ENCODE measurements around the gene STEEP1.

Gene STEEP1

GRCh38 chrX:119574394-119575266 is 9.4 kb upstream of the STEEP1 start, which contains the start of gene UBE2A:
Gene UBE2A, plus strand, starts transcription at chrX:119574563. Its CDS starts 149 bp downstream, at chrX:119574712.
- Histone ChIP-seq H3K9me3 (ENCODE audit: insufficient read depth, low read depth, low read length) (no peaks in the 10 kb centered on the region), H3K4me3 (ENCODE audit: low read length) (peak within 1 kb of the TSS; percentile 82), H3K27ac (ENCODE audit: low read depth, low read length) (peak within 1 kb of the TSS; percentile 73), H3K9ac (ENCODE audit: low read depth, low read length) (peak within 1 kb of the TSS; percentile 87), H3K27me3 (ENCODE audit: insufficient read depth, low read length) (no peaks in the 10 kb centered on the region), H3K4me1 (ENCODE audit: insufficient read depth, low read length) (no peaks in the 10 kb centered on the region), H3K36me3 (ENCODE audit: insufficient read depth, low read length) (peaks cover 14% of the 10 kb centered on the region; the same call in 1 of the 2 replicates)
- WGBS: under 1% methylated on average over 86 of the region's 86 CpGs

- 1% methylated on average over 27 of the region's 30 CpGs for WGBS
- Histone ChIP-seq H3K9me3 (ENCODE audit: insufficient read depth, low read depth, low read length) (no peaks in the 10 kb centered on the region), H3K9ac (ENCODE audit: low read depth, low read length) (peak overlapping the region; percentile 53; the same call in 1 of the 2 replicates), H3K27me3 (ENCODE audit: insufficient read depth, low read length) (no peaks in the 10 kb centered on the region), H3K4me3 (ENCODE audit: low read length) (peak overlapping the region; percentile 82), H3K4me1 (ENCODE audit: insufficient read depth, low read length) (no peaks in the 10 kb centered on the region), H3K27ac (ENCODE audit: low read depth, low read length) (no peak overlapping the region), H3K36me3 (ENCODE audit: insufficient read depth, low read length) (peaks cover 14% of the 10 kb centered on the region; the same call in 1 of the 2 replicates)
Measured at GRCh38 chrX:119573840-119574393, 8.7 kb upstream of the STEEP1 start.

GRCh38 chrX:119573222-119573621 is 8.0 kb upstream of the STEEP1 start:
- no peaks in the 10 kb centered on the region for H3K27me3 ChIP-seq (ENCODE audit: insufficient read depth, low read length)
- H3K4me1 ChIP-seq (ENCODE audit: insufficient read depth, low read length): no peaks in the 10 kb centered on the region
- WGBS: 85% methylated on average over 3 of the region's 3 CpGs
- no peak overlapping the region for H3K27ac ChIP-seq (ENCODE audit: low read depth, low read length)
- peak overlapping the region; percentile 82 for H3K4me3 ChIP-seq (ENCODE audit: low read length)
- 0 out of 2 replicates have a peak overlapping the region, but pooled peaks have one; percentile 14 for H3K9ac ChIP-seq (ENCODE audit: low read depth, low read length)
- no peaks in the 10 kb centered on the region for H3K9me3 ChIP-seq (ENCODE audit: insufficient read depth, low read depth, low read length)
- peaks cover 14% of the 10 kb centered on the region; the same call in 1 of the 2 replicates for H3K36me3 ChIP-seq (ENCODE audit: insufficient read depth, low read length)

DNA sequence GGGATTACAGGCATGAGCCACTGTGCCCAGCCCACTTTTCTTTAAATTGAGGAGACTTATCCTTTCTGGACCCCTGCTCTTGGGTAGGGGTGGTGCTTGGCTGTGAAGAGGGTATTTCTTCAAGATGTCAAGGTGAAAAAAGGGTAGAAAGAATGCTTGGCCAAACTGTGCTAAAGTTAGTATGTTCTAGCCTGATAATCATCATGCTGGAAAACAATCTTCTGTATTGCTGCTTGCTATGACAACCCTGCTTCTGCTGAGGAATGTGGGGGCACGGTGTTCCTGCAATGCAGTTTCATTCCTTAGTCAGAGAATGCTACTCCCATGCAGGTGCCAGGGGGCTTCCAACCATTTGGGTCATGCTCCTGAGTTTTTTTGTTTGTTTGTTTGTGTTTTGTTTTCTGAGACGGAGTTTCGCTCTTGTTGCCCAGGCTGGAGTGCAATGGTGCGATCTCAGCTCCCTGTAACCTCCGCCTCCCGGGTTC is 5.2 kb upstream of the STEEP1 start:
- H3K27me3 ChIP-seq (ENCODE audit: insufficient read depth, low read length): no peaks in the 10 kb centered on the region
- 96% methylated on average over 6 of the region's 6 CpGs for WGBS
- no peak overlapping the region for H3K27ac ChIP-seq (ENCODE audit: low read depth, low read length)
- H3K9me3 ChIP-seq (ENCODE audit: insufficient read depth, low read depth, low read length): no peaks in the 10 kb centered on the region
- H3K36me3 ChIP-seq (ENCODE audit: insufficient read depth, low read length): no peaks in the 10 kb centered on the region
- no peaks in the 10 kb centered on the region for H3K4me1 ChIP-seq (ENCODE audit: insufficient read depth, low read length)
- H3K4me3 ChIP-seq (ENCODE audit: low read length): no peak overlapping the region
- H3K9ac ChIP-seq (ENCODE audit: low read depth, low read length): no peak overlapping the region

- Histone ChIP-seq H3K27ac (ENCODE audit: low read depth, low read length) (no peak overlapping the region), H3K36me3 (ENCODE audit: insufficient read depth, low read length) (no peaks in the 10 kb centered on the region; the same call in 1 of the 2 replicates), H3K4me1 (ENCODE audit: insufficient read depth, low read length) (no peaks in the 10 kb centered on the region), H3K9me3 (ENCODE audit: insufficient read depth, low read depth, low read length) (no peaks in the 10 kb centered on the region), H3K4me3 (ENCODE audit: low read length) (no peak overlapping the region), H3K9ac (ENCODE audit: low read depth, low read length) (no peak overlapping the region), H3K27me3 (ENCODE audit: insufficient read depth, low read length) (no peaks in the 10 kb centered on the region)
- 90% methylated on average over 3 of the region's 3 CpGs for WGBS
Measured at GRCh38 chrX:119552508-119552907, 12.7 kb downstream of the STEEP1 start.

GRCh38 chrX:119549327-119550016 is 15.7 kb downstream of the STEEP1 start:
- Histone ChIP-seq H3K4me3 (ENCODE audit: low read length) (no peak overlapping the region), H3K9ac (ENCODE audit: low read depth, low read length) (no peak overlapping the region)
- WGBS: 76% methylated on average over 6 of the region's 7 CpGs

DNA sequence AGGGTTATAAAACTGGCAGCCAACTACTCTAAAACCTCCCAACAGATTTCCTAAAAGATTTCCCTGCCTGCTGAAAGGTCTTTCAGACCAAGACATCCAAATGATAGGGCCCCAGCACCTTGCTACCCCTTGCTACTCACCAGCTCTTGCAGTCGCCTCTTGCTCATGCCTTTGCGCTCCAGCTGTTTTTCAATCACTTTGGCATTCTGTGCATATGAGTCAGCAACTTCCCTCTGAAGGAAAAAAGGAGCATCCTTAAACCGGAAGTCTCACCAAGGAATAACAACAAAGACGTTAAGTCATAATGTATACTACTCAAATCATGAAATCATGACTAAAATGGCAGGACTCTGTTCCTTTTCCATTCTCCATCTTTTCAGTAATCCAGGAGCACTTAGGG is 24.0 kb downstream of the STEEP1 start:
- H3K9ac ChIP-seq (ENCODE audit: low read depth, low read length): no peak overlapping the region
- H3K36me3 ChIP-seq (ENCODE audit: insufficient read depth, low read length): peaks cover 16% of the 10 kb centered on the region; the same call in 1 of the 2 replicates
- 0 out of 2 replicates have a peak, but pooled peaks cover 4% of the 10 kb centered on the region for H3K4me1 ChIP-seq (ENCODE audit: insufficient read depth, low read length)
- no peaks in the 10 kb centered on the region for H3K27me3 ChIP-seq (ENCODE audit: insufficient read depth, low read length)
- no peaks in the 10 kb centered on the region for H3K9me3 ChIP-seq (ENCODE audit: insufficient read depth, low read depth, low read length)
- no peak overlapping the region for H3K4me3 ChIP-seq (ENCODE audit: low read length)
- 60% methylated on average over 4 of the region's 4 CpGs for WGBS
- peak overlapping the region; percentile 51 for H3K27ac ChIP-seq (ENCODE audit: low read depth, low read length)

More at GRCh38 chrX:119549327-119550016, 15.7 kb downstream of the STEEP1 start:
- Histone ChIP-seq H3K36me3 (ENCODE audit: insufficient read depth, low read length) (no peaks in the 10 kb centered on the region), H3K27ac (ENCODE audit: low read depth, low read length) (no peak overlapping the region), H3K9me3 (ENCODE audit: insufficient read depth, low read depth, low read length) (no peaks in the 10 kb centered on the region), H3K27me3 (ENCODE audit: insufficient read depth, low read length) (no peaks in the 10 kb centered on the region), H3K4me1 (ENCODE audit: insufficient read depth, low read length) (no peaks in the 10 kb centered on the region)

DNA sequence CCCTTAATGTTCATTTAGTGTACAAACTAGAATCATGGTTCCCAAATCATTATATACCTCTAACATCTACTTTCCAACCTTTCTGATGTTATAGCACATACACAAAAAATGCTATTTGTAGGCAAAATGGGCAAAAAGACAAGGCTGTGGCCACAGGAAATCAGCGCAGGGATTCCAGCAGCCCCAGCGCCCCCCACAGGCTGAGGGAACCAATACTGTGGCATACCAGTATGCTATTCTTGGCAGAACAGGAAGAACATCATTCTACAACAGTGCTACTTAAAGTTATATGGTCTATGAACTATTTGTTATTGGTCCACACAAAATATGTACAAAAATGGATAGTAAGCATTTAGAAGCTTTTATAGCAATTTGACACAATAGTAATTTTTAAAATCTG is 25.3 kb downstream of the STEEP1 start:
- Histone ChIP-seq H3K27ac (ENCODE audit: low read depth, low read length) (no peak overlapping the region), H3K36me3 (ENCODE audit: insufficient read depth, low read length) (peaks cover 16% of the 10 kb centered on the region; the same call in 1 of the 2 replicates), H3K9ac (ENCODE audit: low read depth, low read length) (no peak overlapping the region), H3K4me3 (ENCODE audit: low read length) (no peak overlapping the region), H3K27me3 (ENCODE audit: insufficient read depth, low read length) (no peaks in the 10 kb centered on the region), H3K4me1 (ENCODE audit: insufficient read depth, low read length) (0 out of 2 replicates have a peak, but pooled peaks cover 4% of the 10 kb centered on the region), H3K9me3 (ENCODE audit: insufficient read depth, low read depth, low read length) (no peaks in the 10 kb centered on the region)
- 55% methylated on average over 2 of the region's 2 CpGs for WGBS

DNA sequence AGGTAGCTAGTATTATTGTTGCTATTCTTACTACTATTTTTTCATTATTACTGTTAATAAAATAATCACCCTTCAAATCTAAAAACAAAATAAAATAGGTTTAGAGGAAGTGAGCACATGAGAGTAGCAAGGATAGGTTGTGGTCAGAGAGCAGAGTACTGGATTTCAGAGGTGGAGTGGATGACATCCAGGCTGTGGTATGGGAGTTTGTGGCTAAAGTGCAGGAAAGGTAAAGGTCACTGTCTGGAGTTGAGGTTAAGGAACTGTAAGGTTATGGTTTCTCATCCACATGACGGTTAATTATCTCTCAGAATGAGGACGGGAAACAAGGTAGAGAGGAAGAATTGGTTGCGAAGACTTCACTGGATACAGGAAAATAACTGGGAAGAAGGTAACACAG is 27.7 kb downstream of the STEEP1 start:
- no peak overlapping the region for H3K4me3 ChIP-seq (ENCODE audit: low read length)
- no peak overlapping the region for H3K27ac ChIP-seq (ENCODE audit: low read depth, low read length)
- WGBS: 62% methylated on average over 3 of the region's 3 CpGs
- no peaks in the 10 kb centered on the region for H3K27me3 ChIP-seq (ENCODE audit: insufficient read depth, low read length)
- H3K9me3 ChIP-seq (ENCODE audit: insufficient read depth, low read depth, low read length): no peaks in the 10 kb centered on the region
- H3K9ac ChIP-seq (ENCODE audit: low read depth, low read length): no peak overlapping the region
- peaks cover 16% of the 10 kb centered on the region; the same call in 1 of the 2 replicates for H3K36me3 ChIP-seq (ENCODE audit: insufficient read depth, low read length)
- 0 out of 2 replicates have a peak, but pooled peaks cover 4% of the 10 kb centered on the region for H3K4me1 ChIP-seq (ENCODE audit: insufficient read depth, low read length)

DNA sequence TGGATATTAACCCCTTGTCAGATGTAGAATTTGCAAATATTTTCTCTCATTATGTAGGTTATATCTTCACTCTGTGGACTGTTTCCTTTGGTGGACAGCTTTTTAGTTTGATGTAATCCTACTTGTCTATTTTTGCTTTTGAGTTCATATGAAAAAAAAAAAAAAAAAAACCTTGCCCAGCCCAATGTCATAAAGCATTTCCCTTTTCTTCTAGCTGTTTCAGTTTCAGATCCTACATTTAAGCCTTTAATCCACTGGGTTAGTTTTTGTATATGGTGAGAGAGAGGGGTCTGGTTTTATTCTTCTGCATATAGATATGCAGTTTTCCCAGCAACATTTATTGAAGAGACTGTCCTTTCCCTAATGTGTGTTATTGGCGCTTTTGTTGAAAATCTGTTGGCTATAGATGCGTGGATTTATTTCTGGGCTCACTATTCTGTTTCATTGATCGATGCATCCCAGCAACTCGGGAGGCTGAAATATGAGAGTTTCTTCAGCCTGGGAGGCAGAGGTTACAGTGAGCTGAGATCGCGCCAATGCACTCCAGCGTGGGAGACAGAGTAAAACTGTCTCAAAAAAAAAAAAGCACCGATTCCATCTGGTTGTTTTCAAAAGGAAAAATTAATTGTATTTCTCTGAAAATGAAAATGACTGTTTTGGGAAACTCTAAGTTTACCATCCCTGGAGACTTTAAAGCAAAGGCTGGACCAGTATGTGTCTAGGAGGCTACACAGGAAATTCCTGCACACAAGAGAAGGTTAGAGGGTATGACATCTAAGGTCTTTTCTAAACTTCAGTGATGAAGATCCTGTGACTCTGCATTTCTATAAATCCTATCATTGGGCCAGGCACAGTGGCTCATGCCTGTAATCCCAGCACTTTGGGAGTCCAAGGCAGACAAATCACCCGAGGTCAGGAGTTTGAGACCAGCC is 35.6 kb downstream of the STEEP1 start:
- Histone ChIP-seq H3K27ac (ENCODE audit: low read depth, low read length) (no peak overlapping the region), H3K27me3 (ENCODE audit: insufficient read depth, low read length) (no peaks in the 10 kb centered on the region), H3K9me3 (ENCODE audit: insufficient read depth, low read depth, low read length) (no peaks in the 10 kb centered on the region), H3K4me1 (ENCODE audit: insufficient read depth, low read length) (no peaks in the 10 kb centered on the region), H3K4me3 (ENCODE audit: low read length) (no peak overlapping the region), H3K36me3 (ENCODE audit: insufficient read depth, low read length) (no peaks in the 10 kb centered on the region), H3K9ac (ENCODE audit: low read depth, low read length) (no peak overlapping the region)
- WGBS: 96% methylated on average over 9 of the region's 9 CpGs
